Suprapubic skin (tissue), 4 donors: ENCODE results near the gene ZRANB2. TPM values are rescaled to one million over a fixed set of nuclear protein-coding genes. Genes with fewer than 3 reads are reported as not detected.

Experiments used
- DNase-seq, 2 donors: peaks; one replicate each; pipeline ENCODE4 v3.0.0-alpha.2; 2019; ENCODE audit warnings: low spot score in 2 of 2
- H3K27ac ChIP-seq: fragments of 200-600 bp; sonication (generic); one replicate; pipeline ENCODE4 v1.5.1; 2019
- H3K27me3 ChIP-seq: fragments of 200-600 bp; sonication (generic); one replicate; pipeline ENCODE4 v1.5.1; 2019
- H3K36me3 ChIP-seq: fragments of 200-600 bp; sonication (generic); one replicate; pipeline ENCODE4 v1.5.1; 2019
- H3K4me1 ChIP-seq: fragments of 200-600 bp; sonication (generic); one replicate; pipeline ENCODE4 v1.5.1; 2019
- H3K4me3 ChIP-seq: fragments of 200-600 bp; sonication (generic); one replicate; pipeline ENCODE4 v1.5.1; 2019; ENCODE audit warnings: mild to moderate bottlenecking
- H3K9me3 ChIP-seq: fragments of 200-600 bp; sonication (generic); one replicate; pipeline ENCODE4 v1.5.1; 2019
- EP300 ChIP-seq: sonication (generic); formaldehyde crosslinking; IDR thresholded peaks from one replicate; pipeline ENCODE4 v1.6.1; 2017; ENCODE audit warnings: antibody characterized with exemption
- POLR2A ChIP-seq, 2 donors: fragments of 450-650 bp; IDR thresholded peaks; one replicate each; pipeline ENCODE4 v1.6.1; 2017; ENCODE audit warnings: antibody characterized with exemption in 2 of 2, mild to moderate bottlenecking in 2 of 2, moderate library complexity in 2 of 2
- POLR2AphosphoS5 ChIP-seq, 3 donors: sonication (generic); formaldehyde crosslinking; IDR thresholded peaks; one replicate each; pipeline ENCODE4 v1.6.1; 2017; ENCODE audit warnings: antibody characterized with exemption in 3 of 3
- WGBS: methylation state at CpG from one replicate; pipeline ENCODE4 v1.1.5; 2018; 5-methylcytosine and 5-hydroxymethylcytosine counted together
- total RNA-seq, 4 donors: library from RNA; depleted of rRNA; stranded (reverse); fragments of >200 nt; gene quantifications; one replicate each; pipeline ENCODE4 v1.1.0, GENCODE V29; 2016
- TF ChIP-seq, protein P1 (sequence below), 2 donors: fragments of 200-600 bp in 1 of 2; fragments of 450-650 bp in 1 of 2; sonication (generic) in 1 of 2; IDR thresholded peaks; one replicate each; pipeline ENCODE4 v1.5.1; 2016 to 2019; ENCODE audit warnings: antibody characterized with exemption in 2 of 2, mild to moderate bottlenecking in 1 of 2, moderate library complexity in 1 of 2

ZRANB2 gene
- total RNA-seq, 4 donors from 2014 or later, result 37.4 to 164 (median 49.0) TPM

DNA sequence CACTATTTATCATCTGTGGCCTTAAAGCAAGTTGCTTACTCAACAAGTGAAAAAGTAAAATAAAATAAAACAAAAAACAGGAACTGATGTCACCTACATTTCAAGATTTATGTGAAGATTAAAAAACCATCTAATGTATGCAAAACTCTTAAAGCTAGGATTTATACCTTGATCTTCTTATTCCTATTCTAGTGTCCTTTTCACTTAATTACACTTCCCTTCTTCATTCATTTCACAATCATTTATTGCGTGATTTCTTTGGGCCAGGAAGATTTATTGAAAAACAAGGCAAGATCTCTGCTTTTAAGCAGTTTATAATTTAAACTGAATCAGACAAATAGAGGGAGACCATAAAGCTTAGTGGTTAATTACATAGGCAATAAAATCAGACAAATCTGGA lies 51.9 kb downstream of the ZRANB2 start:
- 88% methylated on average over 1 of the region's 1 CpG for WGBS
- no peak for DNase-seq
- Histone ChIP-seq H3K36me3 (no peaks in the 10 kb centered on the region), H3K27ac (no peak overlapping the region), H3K9me3 (no peaks in the 10 kb centered on the region), H3K4me3 (no peak overlapping the region), H3K4me1 (no peaks in the 10 kb centered on the region), H3K27me3 (no peaks in the 10 kb centered on the region)
- TF ChIP-seq POLR2A (IDR thresholded peaks at IDR 0.05), result no peak
- TF ChIP-seq POLR2AphosphoS5 (IDR thresholded peaks at IDR 0.05), result no peak
- no peak for TF ChIP-seq EP300
- TF ChIP-seq, protein P1, sequence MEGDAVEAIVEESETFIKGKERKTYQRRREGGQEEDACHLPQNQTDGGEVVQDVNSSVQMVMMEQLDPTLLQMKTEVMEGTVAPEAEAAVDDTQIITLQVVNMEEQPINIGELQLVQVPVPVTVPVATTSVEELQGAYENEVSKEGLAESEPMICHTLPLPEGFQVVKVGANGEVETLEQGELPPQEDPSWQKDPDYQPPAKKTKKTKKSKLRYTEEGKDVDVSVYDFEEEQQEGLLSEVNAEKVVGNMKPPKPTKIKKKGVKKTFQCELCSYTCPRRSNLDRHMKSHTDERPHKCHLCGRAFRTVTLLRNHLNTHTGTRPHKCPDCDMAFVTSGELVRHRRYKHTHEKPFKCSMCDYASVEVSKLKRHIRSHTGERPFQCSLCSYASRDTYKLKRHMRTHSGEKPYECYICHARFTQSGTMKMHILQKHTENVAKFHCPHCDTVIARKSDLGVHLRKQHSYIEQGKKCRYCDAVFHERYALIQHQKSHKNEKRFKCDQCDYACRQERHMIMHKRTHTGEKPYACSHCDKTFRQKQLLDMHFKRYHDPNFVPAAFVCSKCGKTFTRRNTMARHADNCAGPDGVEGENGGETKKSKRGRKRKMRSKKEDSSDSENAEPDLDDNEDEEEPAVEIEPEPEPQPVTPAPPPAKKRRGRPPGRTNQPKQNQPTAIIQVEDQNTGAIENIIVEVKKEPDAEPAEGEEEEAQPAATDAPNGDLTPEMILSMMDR (IDR thresholded peaks at IDR 0.05), result no peak

DNA sequence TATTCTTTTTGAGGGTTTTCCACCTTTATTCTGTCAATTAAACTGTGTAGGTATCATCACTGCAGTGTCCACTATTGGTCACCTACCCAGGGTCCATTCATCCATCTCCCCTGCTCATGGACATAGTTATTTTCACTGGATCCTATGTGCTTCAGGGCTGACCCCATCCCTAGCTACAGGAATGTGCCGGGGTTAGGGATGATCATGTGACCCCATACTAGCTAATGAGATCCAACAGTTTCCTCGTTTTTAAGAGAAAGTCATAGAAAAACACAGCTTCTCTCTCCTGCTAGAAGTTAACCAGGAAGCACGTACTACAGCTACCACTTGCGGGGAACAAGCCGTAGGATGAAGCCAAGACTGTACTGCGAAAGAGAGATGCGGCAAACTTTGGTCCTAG lies 52.8 kb downstream of the ZRANB2 start:
- Histone ChIP-seq H3K4me1 (no peaks in the 10 kb centered on the region), H3K4me3 (no peak overlapping the region), H3K27me3 (no peaks in the 10 kb centered on the region), H3K27ac (no peak overlapping the region), H3K9me3 (no peaks in the 10 kb centered on the region), H3K36me3 (no peaks in the 10 kb centered on the region)
- no peak for DNase-seq
- WGBS, result 81% methylated on average over 7 of the region's 7 CpGs
- TF ChIP-seq POLR2A (IDR thresholded peaks at IDR 0.05) (no peak), POLR2AphosphoS5 (IDR thresholded peaks at IDR 0.05) (no peak)

GRCh38 chr1:71026093-71026492 lies 54.7 kb downstream of the ZRANB2 start:
- Histone ChIP-seq H3K36me3 (no peaks in the 10 kb centered on the region), H3K4me3 (no peak overlapping the region), H3K4me1 (no peaks in the 10 kb centered on the region), H3K9me3 (no peaks in the 10 kb centered on the region), H3K27me3 (no peaks in the 10 kb centered on the region), H3K27ac (no peak overlapping the region)
- TF ChIP-seq POLR2AphosphoS5 (IDR thresholded peaks at IDR 0.05), result no peak
- no peak for TF ChIP-seq POLR2A (IDR thresholded peaks at IDR 0.05)
- TF ChIP-seq EP300, result no peak
- TF ChIP-seq, protein P1 (IDR thresholded peaks at IDR 0.05), result no peak
- no peak for DNase-seq
- WGBS, result 89% methylated on average over 4 of the region's 4 CpGs

GRCh38 chr1:71023515-71023914 lies 57.3 kb downstream of the ZRANB2 start:
- TF ChIP-seq, protein P1 (IDR thresholded peaks at IDR 0.05), result no peak
- TF ChIP-seq POLR2AphosphoS5 (IDR thresholded peaks at IDR 0.05) (no peak), POLR2A (IDR thresholded peaks at IDR 0.05) (no peak), EP300 (no peak)
- no peak for DNase-seq
- Histone ChIP-seq H3K4me3 (no peak overlapping the region), H3K36me3 (no peaks in the 10 kb centered on the region), H3K4me1 (peaks cover 12% of the 10 kb centered on the region), H3K27me3 (no peaks in the 10 kb centered on the region), H3K9me3 (no peaks in the 10 kb centered on the region), H3K27ac (no peak overlapping the region)
- 88% methylated on average over 4 of the region's 4 CpGs for WGBS

DNA sequence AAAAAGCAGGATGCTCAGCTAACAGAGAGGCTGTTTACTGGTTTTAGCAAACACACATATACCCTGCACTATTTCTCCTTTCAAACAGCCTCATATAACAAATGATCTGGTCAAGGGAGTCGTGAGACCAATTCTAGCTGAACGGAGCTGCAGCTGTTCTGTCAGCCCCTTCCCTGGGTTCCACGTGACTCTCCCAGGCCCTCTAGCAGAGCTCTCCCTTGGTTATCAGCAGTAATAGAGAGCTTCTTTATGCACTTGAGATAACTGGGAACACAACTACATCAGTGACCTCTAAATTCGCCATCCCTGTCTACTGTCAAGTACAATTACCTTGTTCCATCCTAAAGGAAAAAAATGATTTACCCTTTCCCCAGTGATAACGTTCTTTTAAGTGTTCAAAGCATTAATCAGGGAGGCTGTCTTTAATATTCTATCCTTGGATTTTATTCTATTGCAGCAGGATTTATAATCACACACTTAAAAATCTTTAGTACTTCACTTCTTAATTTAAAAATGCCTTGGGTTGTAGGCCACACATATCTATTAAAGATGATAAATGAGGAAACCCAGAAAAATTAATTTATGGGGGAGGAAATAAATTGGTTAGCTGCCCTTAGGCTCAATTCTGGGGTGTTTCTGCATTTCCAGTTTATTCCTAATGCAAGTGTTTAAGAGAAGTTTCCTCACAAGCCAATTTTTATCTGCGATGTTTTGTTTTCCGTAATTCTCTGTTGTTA lies 61.4 kb downstream of the ZRANB2 start:
- Histone ChIP-seq H3K4me3 (no peak overlapping the region), H3K4me1 (peaks cover 20% of the 10 kb centered on the region), H3K27me3 (no peaks in the 10 kb centered on the region), H3K27ac (no peak overlapping the region), H3K9me3 (no peaks in the 10 kb centered on the region), H3K36me3 (no peaks in the 10 kb centered on the region)
- 51% methylated on average over 7 of the region's 7 CpGs for WGBS
- TF ChIP-seq, protein P1 (IDR thresholded peaks at IDR 0.05), result no peak
- TF ChIP-seq POLR2AphosphoS5 (IDR thresholded peaks at IDR 0.05) (no peak), POLR2A (IDR thresholded peaks at IDR 0.05) (no peak), EP300 (no peak)
- no peak for DNase-seq

- Histone ChIP-seq H3K9me3 (no peaks in the 10 kb centered on the region), H3K4me1 (peaks cover 20% of the 10 kb centered on the region), H3K27ac (no peak overlapping the region), H3K4me3 (no peak overlapping the region), H3K27me3 (no peaks in the 10 kb centered on the region), H3K36me3 (no peaks in the 10 kb centered on the region)
- TF ChIP-seq POLR2A (IDR thresholded peaks at IDR 0.05), result no peak
- TF ChIP-seq, protein P1 (IDR thresholded peaks at IDR 0.05), result no peak
- TF ChIP-seq EP300, result no peak
- no peak for TF ChIP-seq POLR2AphosphoS5 (IDR thresholded peaks at IDR 0.05)
- no peak for DNase-seq
These were observed 62.0 kb downstream of the ZRANB2 start for GRCh38 chr1:71018791-71019190.
